GM23338 (cell line): Measurements from ENCODE around the gene S100A3. TPM values are rescaled to one million over a fixed set of nuclear protein-coding genes. Genes with fewer than 3 reads are reported as not detected.

Experiments
- ATAC-seq: fragments of 200-7000 bp; cut with Tn5 transposase; 3 replicates; pipeline ENCODE4 v1.9.1; 2020
- DNase-seq: peaks from one replicate; pipeline ENCODE4 v3.0.0-alpha.2; 2015; ENCODE audit warnings: low spot score
- H2AFZ ChIP-seq: fragments of 200-600 bp; sonication (generic); 2 replicates; pipeline ENCODE4 v1.8.0; 2016; ENCODE audit warnings: antibody characterized with exemption, mild to moderate bottlenecking, moderate library complexity
- H3F3A ChIP-seq: fragments of 200-600 bp; sonication (generic); replicated peaks from 2 replicates; pipeline ENCODE4 v1.8.0; 2017; ENCODE audit warnings: antibody characterized with exemption, mixed run types, low read depth
- H3K27ac ChIP-seq: fragments of 200-600 bp; sonication (generic); 2 replicates; pipeline ENCODE4 v1.6.1; 2016; ENCODE audit warnings: low read depth
- H3K27me3 ChIP-seq: fragments of 200-600 bp; sonication (generic); 2 replicates; pipeline ENCODE4 v1.8.0; 2016; ENCODE audit warnings: mild to moderate bottlenecking, mixed run types, moderate library complexity; ENCODE audit not compliant: insufficient read depth
- H3K36me3 ChIP-seq: fragments of 200-600 bp; sonication (generic); 2 replicates; pipeline ENCODE4 v1.8.0; 2016; ENCODE audit warnings: mild to moderate bottlenecking; ENCODE audit not compliant: insufficient read depth
- H3K4me1 ChIP-seq: fragments of 200-600 bp; sonication (generic); 2 replicates; pipeline ENCODE4 v1.8.0; 2016; ENCODE audit warnings: mild to moderate bottlenecking, moderate library complexity; ENCODE audit not compliant: insufficient read depth
- H3K4me2 ChIP-seq: fragments of 200-600 bp; sonication (generic); 2 replicates; pipeline ENCODE4 v1.7.1; 2017; ENCODE audit warnings: mixed run types
- H3K4me3 ChIP-seq: fragments of 200-600 bp; sonication (generic); 2 replicates; pipeline ENCODE4 v1.6.1; 2016; ENCODE audit warnings: mixed run types
- H3K79me2 ChIP-seq: fragments of 200-600 bp; sonication (generic); replicated peaks from 2 replicates; pipeline ENCODE4 v1.8.0; 2017; ENCODE audit warnings: mild to moderate bottlenecking; ENCODE audit not compliant: insufficient read depth
- H3K9me2 ChIP-seq: fragments of 200-600 bp; sonication (generic); 2 replicates; pipeline ENCODE4 v1.8.0; 2017; ENCODE audit not compliant: insufficient read depth
- H4K20me1 ChIP-seq: fragments of 200-600 bp; sonication (generic); replicated peaks from 2 replicates; pipeline ENCODE4 v1.8.0; 2017; ENCODE audit warnings: mild to moderate bottlenecking; ENCODE audit not compliant: insufficient read depth
- H3K27ac Mint-ChIP-seq: 2 replicates; pipeline ENCODE4 v1.8.0; 2020; ENCODE audit warnings: inconsistent platforms, mild to moderate bottlenecking, moderate library complexity, mixed read lengths
- H3K27me3 Mint-ChIP-seq: 3 replicates; pipeline ENCODE4 v1.8.0; 2022; ENCODE audit warnings: low read depth, mild to moderate bottlenecking, moderate library complexity, mixed read lengths, inconsistent platforms; ENCODE audit not compliant: insufficient read depth, poor library complexity
- H3K36me3 Mint-ChIP-seq: 3 replicates; pipeline ENCODE4 v1.8.0; 2021; ENCODE audit warnings: low read depth, mild to moderate bottlenecking, inconsistent platforms, moderate library complexity, mixed read lengths
- H3K4me1 Mint-ChIP-seq: 3 replicates; pipeline ENCODE4 v1.8.0; 2020; ENCODE audit warnings: mild to moderate bottlenecking, inconsistent platforms, mixed read lengths
- H3K4me3 Mint-ChIP-seq: 3 replicates; pipeline ENCODE4 v1.8.0; 2021; ENCODE audit warnings: moderate library complexity, mild to moderate bottlenecking, inconsistent platforms, mixed read lengths
- H3K9me3 Mint-ChIP-seq: 3 replicates; pipeline ENCODE4 v1.8.0; 2020; ENCODE audit warnings: moderate library complexity, mild to moderate bottlenecking, inconsistent platforms, mixed read lengths
- CREB1 ChIP-seq: fragments of 250-450 bp; sonication (Bioruptor Pico); IDR thresholded peaks from 2 replicates; pipeline ENCODE4 v1.5.0; 2020; ENCODE audit warnings: low read depth, mild to moderate bottlenecking, moderate library complexity
- CTCF ChIP-seq, 2 experiments: fragments of 200-600 bp in 1 of 2; sonication (generic) in 1 of 2; conservative IDR thresholded peaks; 2 replicates each; pipeline versions ENCODE4 v1.5.1 to v1.6.1; 2016 to 2017; ENCODE audit warnings: antibody characterized with exemption in 2 of 2, low read depth in 2 of 2, mild to moderate bottlenecking in 2 of 2, moderate library complexity in 1 of 2
- ETS1 ChIP-seq: IDR thresholded peaks from 2 replicates; pipeline ENCODE4 v1.6.1; 2016; ENCODE audit warnings: antibody characterized with exemption
- EZH2 ChIP-seq: fragments of 200-600 bp; sonication (generic); IDR thresholded peaks from one replicate; pipeline ENCODE4 v1.8.0; 2017; ENCODE audit warnings: antibody characterized with exemption, mild to moderate bottlenecking, low read depth; ENCODE audit not compliant: unreplicated experiment
- EZH2phosphoT487 ChIP-seq: fragments of 200-600 bp; sonication (generic); IDR thresholded peaks from one replicate; pipeline ENCODE4 v1.8.1; 2018; ENCODE audit warnings: antibody characterized with exemption; ENCODE audit not compliant: unreplicated experiment
- JUNB ChIP-seq: IDR thresholded peaks from one replicate; pipeline ENCODE4 v1.6.1; 2016; ENCODE audit warnings: antibody characterized with exemption; ENCODE audit not compliant: unreplicated experiment
- NANOG ChIP-seq: IDR thresholded peaks from 2 replicates; pipeline ENCODE4 v1.6.1; 2016; ENCODE audit warnings: antibody characterized with exemption, borderline replicate concordance
- STAT1 ChIP-seq: IDR thresholded peaks from one replicate; pipeline ENCODE4 v1.6.1; 2016; ENCODE audit warnings: antibody characterized with exemption; ENCODE audit not compliant: unreplicated experiment
- ZNF114 ChIP-seq: fragments of 250-450 bp; sonication (Bioruptor Pico); IDR thresholded peaks from 2 replicates; pipeline ENCODE4 v1.5.0; 2020; ENCODE audit warnings: mild to moderate bottlenecking, moderate library complexity
- ZNF331 ChIP-seq: fragments of 250-450 bp; sonication (Bioruptor Pico); IDR thresholded peaks from 2 replicates; pipeline ENCODE4 v1.5.0; 2020; ENCODE audit warnings: low read depth, mild to moderate bottlenecking, moderate library complexity
- ZNF462 ChIP-seq: fragments of 250-450 bp; sonication (Bioruptor Pico); IDR thresholded peaks from 2 replicates; pipeline ENCODE4 v1.5.0; 2020; ENCODE audit warnings: mild to moderate bottlenecking, moderate library complexity
- polyA plus RNA-seq: library from polyadenylated mRNA; unstranded; fragments of >200 nt; fragmentation: Nextera tagmentation; extraction: Ambion mirVana; gene quantifications from 2 replicates; pipeline ENCODE4 v1.2.1, GENCODE V29; 2016
- total RNA-seq: library from RNA; depleted of rRNA; stranded (reverse); fragments of >200 nt; shearing (Covaris generic); gene quantifications from 2 replicates; pipeline ENCODE4 v1.2.3, GENCODE V29; 2014

The S100A3 gene
- total and polyA plus RNA-seq, 2 experiments from 2014 or later = not detected

- Mint-ChIP-seq H3K36me3 (no peaks in the 10 kb centered on the region), H3K27me3 (peaks cover 27% of the 10 kb centered on the region), H3K9me3 (no peaks in the 10 kb centered on the region; the same call in 2 of the 3 replicates), H3K4me1 (peaks cover 34% of the 10 kb centered on the region), H3K4me3 (no peak within 1 kb of the TSS; the same call in 2 of the 3 replicates), H3K27ac (no peak within 1 kb of the TSS)
- H3K4me3 ChIP-seq = no peak within 1 kb of the TSS
- H2AFZ ChIP-seq = no peak within 1 kb of the TSS
- H3K9me2 ChIP-seq = peaks cover 6% of the 10 kb centered on the region; the same call in 1 of the 2 replicates
- peaks cover 13% of the 10 kb centered on the region for H3K27me3 ChIP-seq
- ATAC-seq (no peak), DNase-seq (no peak)
- no peak within 1 kb of the TSS for H3K27ac ChIP-seq
- no peak within 1 kb of the TSS for H3K4me2 ChIP-seq
- no peaks in the 10 kb centered on the region for H3K36me3 ChIP-seq
- peaks cover 4% of the 10 kb centered on the region; the same call in 1 of the 2 replicates for H3F3A ChIP-seq
- peaks cover 27% of the 10 kb centered on the region for H3K4me1 ChIP-seq
- H4K20me1 ChIP-seq = no peaks in the 10 kb centered on the region
- TF ChIP-seq ZNF462 (CRISPR knock-in tag) (no peak), CREB1 (no peak), ZNF114 (no peak), STAT1 (no peak), EZH2phosphoT487 (no peak), EZH2 (no peak), ZNF331 (no peak), NANOG (no peak), ETS1 (no peak), JUNB (no peak), CTCF (conservative IDR thresholded peaks at IDR 0.05; ENCODE audit: low read depth in 2 of 2) (no peak)
- no peaks in the 10 kb centered on the region for H3K79me2 ChIP-seq
Measured at GRCh38 chr1:153540394-153541361, 8.4 kb downstream of the S100A3 start, which contains the start of gene S100A5. TSS of gene S100A5 (minus strand) at chr1:153540934. CDS start at chr1:153540191, 743 bp downstream.
